ENCODE measurements around the gene KDM5B. TPM values are rescaled to one million over a fixed set of nuclear protein-coding genes. Genes with fewer than 3 reads are reported as not detected.

The KDM5B gene
- total RNA-seq = 369 TPM

GRCh38 chr1:202807926-202808757 is at the start of gene KDM5B:
Gene KDM5B, minus strand, starts transcription at chr1:202808421. Its CDS starts 116 bp downstream, at chr1:202808305.

GRCh38 chr1:202810615-202811295 is 2.5 kb upstream of the KDM5B start, which contains the start of gene PCAT6:
Gene PCAT6, plus strand, starts transcription at chr1:202810954.

GRCh38 chr1:202710070-202711045 is 97.9 kb downstream of the KDM5B start, which contains the start of gene SYT2:
Gene SYT2, minus strand, starts transcription at chr1:202710454. Its CDS starts 104,682 bp downstream, at chr1:202605772.

Other genes with a start within 250 kb of the KDM5B start
- 3.6 TPM for gene SYT2, start 98.0 kb downstream of the KDM5B start, total RNA-seq
- not detected for gene PCAT6, start 2.5 kb upstream of the KDM5B start, total RNA-seq
- 5.1 TPM for gene RABIF, start 80.7 kb upstream of the KDM5B start, total RNA-seq
- 30.7 TPM for gene KLHL12, start 118.8 kb upstream of the KDM5B start, total RNA-seq
- 72.9 TPM for gene ADIPOR1, start 149.9 kb upstream of the KDM5B start, total RNA-seq
- 35.7 TPM for gene CYB5R1, start 158.8 kb upstream of the KDM5B start, total RNA-seq
- 76.5 TPM for gene TMEM183A, start 199.0 kb upstream of the KDM5B start, total RNA-seq
- gene PPFIA4, start 218.1 kb upstream of the KDM5B start, total RNA-seq = 15.8 TPM